K562 (cell line): Measurements from ENCODE around the gene SCARF1.

ENCODE experiments used
- EZH2 ChIP-seq: IDR thresholded peaks from 2 replicates; pipeline ENCODE4 v1.6.1; 2012; ENCODE audit warnings: low read depth, mild to moderate bottlenecking, inconsistent platforms, low read length, borderline replicate concordance
- JUNB ChIP-seq: fragments of 450-650 bp; formaldehyde crosslinking; conservative IDR thresholded peaks from 2 replicates; pipeline ENCODE4 v1.4.0; 2020; ENCODE audit warnings: mild to moderate bottlenecking
- PRMT5 ChIP-seq: sonication (generic); formaldehyde crosslinking; IDR thresholded peaks from 2 replicates; pipeline ENCODE4 v1.5.0; 2020; ENCODE audit warnings: missing genetic modification reagents
- ZNF121 ChIP-seq: sonication (generic); formaldehyde crosslinking; conservative IDR thresholded peaks from 2 replicates; pipeline ENCODE4 v1.8.0; 2022; ENCODE audit warnings: missing genetic modification reagents
- ZNF398 ChIP-seq: fragments of 250-450 bp; sonication (Bioruptor Pico); IDR thresholded peaks from 2 replicates; pipeline ENCODE4 v1.8.0; 2021; ENCODE audit warnings: moderate library complexity, mild to moderate bottlenecking, inconsistent platforms

DNA sequence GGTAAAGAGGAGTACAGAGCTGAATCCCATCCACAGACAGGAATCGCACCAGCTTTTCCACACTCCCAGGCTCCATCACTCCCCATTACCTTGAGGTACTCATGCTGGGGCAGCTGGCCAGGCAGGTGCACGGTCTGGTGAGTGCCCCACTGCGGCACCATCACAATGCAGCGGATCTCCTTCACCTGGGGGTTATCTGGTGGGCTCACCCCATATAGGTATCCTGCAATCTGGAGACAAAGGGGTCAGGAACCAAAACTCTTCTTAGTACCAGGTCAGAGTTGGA lies 6.0 kb upstream of the SCARF1 start:
- no peak for TF ChIP-seq JUNB (CRISPR knock-in tag)
- TF ChIP-seq PRMT5 (CRISPR knock-in tag) = no peak
- no peak for TF ChIP-seq ZNF121 (CRISPR knock-in tag)
- no peak for TF ChIP-seq EZH2
- TF ChIP-seq ZNF398 (CRISPR knock-in tag) = no peak
